GM12878 (cell line): ENCODE measurements around the gene PSMD11. TPM values are rescaled to one million over a fixed set of nuclear protein-coding genes. Genes with fewer than 3 reads are reported as not detected.
A peak's percentile ranks its signal among the peaks of the same experiment; 100 is the strongest.

ENCODE experiments used
- ATAC-seq: fragments of 200-7000 bp; cut with Tn5 transposase; 3 replicates; pipeline ENCODE4 v1.9.1; 2020; ENCODE audit warnings: mild to moderate bottlenecking, moderate library complexity
- BruUV-seq: library from RNA; stranded (reverse); fragments of 400-500 nt; replicated peaks from 2 replicates; lab custom pipeline; 2021; lab: Mats Ljungman, UMichigan
- CTCF ChIA-PET: fragments of 300-600 bp; sonication (Branson Sonifier 250); formaldehyde crosslinking; extraction: SDS; loops from one replicate; lab custom pipeline; 2021; ENCODE audit warnings: inconsistent platforms; lab: Yijun Ruan, JAX
- POLR2A ChIA-PET: fragments of 350-600 bp; formaldehyde crosslinking; extraction: SDS; loops from one replicate; lab custom pipeline; 2021; ENCODE audit warnings: inconsistent platforms; lab: Charles Lee
- RAD21 ChIA-PET: fragments of 300-600 bp; sonication (Branson Sonifier 250); formaldehyde crosslinking; loops from one replicate; lab custom pipeline; 2023; ENCODE audit warnings: antibody characterized with exemption; ENCODE audit not compliant: unreplicated experiment; lab: Charles Lee
- SMC1A ChIA-PET: fragments of 300-600 bp; sonication (Branson Sonifier 250); formaldehyde crosslinking; loops from one replicate; lab custom pipeline; 2023; ENCODE audit not compliant: unreplicated experiment, uncharacterized antibody; lab: Charles Lee
- DNase-seq: peaks from one replicate; pipeline ENCODE4 v3.0.0-alpha.2; 2011; ENCODE audit warnings: low read depth, low spot score
- FAIRE-seq: peaks from 3 replicates; lab custom pipeline; 2011; peaks lifted over from hg19 to GRCh38; lab: Jason Lieb, UNC
- H2AFZ ChIP-seq: 2 replicates; pipeline ENCODE4 v1.6.0; 2011; ENCODE audit warnings: low read depth, low read length, control low read depth; ENCODE audit not compliant: control insufficient read depth
- H3K27ac ChIP-seq: 2 replicates; pipeline ENCODE4 v1.5.1; 2011; ENCODE audit warnings: control low read depth; ENCODE audit not compliant: control insufficient read depth, insufficient read depth
- H3K27me3 ChIP-seq, 2 experiments: replicated peaks in 1 of 2; 2 replicates each; pipeline versions ENCODE4 v1.6.0 to v1.6.1; 2011; ENCODE audit warnings: low read length in 1 of 2; ENCODE audit not compliant: control insufficient read depth in 2 of 2, insufficient read depth in 2 of 2
- H3K36me3 ChIP-seq, 2 experiments: 2 replicates each; pipeline ENCODE4 v1.5.1; 2011; ENCODE audit warnings: low read length in 1 of 2; ENCODE audit not compliant: control insufficient read depth in 2 of 2, insufficient read depth in 2 of 2
- H3K4me1 ChIP-seq: 2 replicates; pipeline ENCODE4 v1.6.1; 2011; ENCODE audit warnings: mild to moderate bottlenecking, low read length, moderate library complexity, mixed read lengths; ENCODE audit not compliant: control insufficient read depth, insufficient read depth
- H3K4me2 ChIP-seq: 2 replicates; pipeline ENCODE4 v1.6.0; 2011; ENCODE audit warnings: control low read depth; ENCODE audit not compliant: control insufficient read depth, insufficient read depth
- H3K4me3 ChIP-seq: fragments of 200-600 bp; sonication (generic); 2 replicates; pipeline ENCODE4 v1.5.1; 2016
- H3K79me2 ChIP-seq: 2 replicates; pipeline ENCODE4 v1.6.0; 2011; ENCODE audit warnings: low read length; ENCODE audit not compliant: control insufficient read depth, insufficient read depth
- H3K9ac ChIP-seq: 2 replicates; pipeline ENCODE4 v1.8.0; 2011; ENCODE audit warnings: low read length, control low read depth, mixed read lengths; ENCODE audit not compliant: control insufficient read depth, insufficient read depth
- H3K9me3 ChIP-seq: replicated peaks from 3 replicates; pipeline ENCODE4 v1.5.1; 2011; ENCODE audit warnings: mild to moderate bottlenecking, low read length; ENCODE audit not compliant: control insufficient read depth, insufficient read depth
- H4K20me1 ChIP-seq: 2 replicates; pipeline ENCODE4 v1.6.0; 2011; ENCODE audit not compliant: control insufficient read depth, insufficient read depth
- DPF2 ChIP-seq: fragments of 450-650 bp; IDR thresholded peaks from 2 replicates; pipeline ENCODE4 v1.6.1; 2017; ENCODE audit warnings: mild to moderate bottlenecking
- FOXM1 ChIP-seq: IDR thresholded peaks from 2 replicates; pipeline ENCODE4 v1.6.1; 2012; ENCODE audit warnings: low read depth, mild to moderate bottlenecking, inconsistent platforms, low read length, moderate library complexity
- GATAD2B ChIP-seq: fragments of 450-650 bp; conservative IDR thresholded peaks from 2 replicates; pipeline ENCODE4 v1.6.1; 2017; ENCODE audit warnings: low read depth, mild to moderate bottlenecking, moderate library complexity
- HDAC6 ChIP-seq: fragments of 200-600 bp; sonication (generic); IDR thresholded peaks from one replicate; pipeline ENCODE4 v1.8.0; 2017; ENCODE audit warnings: antibody characterized with exemption; ENCODE audit not compliant: unreplicated experiment
- HDGF ChIP-seq: fragments of 450-650 bp; IDR thresholded peaks from 2 replicates; pipeline ENCODE4 v1.6.1; 2016; ENCODE audit warnings: antibody characterized with exemption
- IRF3 ChIP-seq: fragments of 450-650 bp; IDR thresholded peaks from 2 replicates; pipeline ENCODE4 v1.6.1; 2014; ENCODE audit warnings: mild to moderate bottlenecking
- IRF5 ChIP-seq: fragments of 450-650 bp; IDR thresholded peaks from 2 replicates; pipeline ENCODE4 v1.6.1; 2017; ENCODE audit warnings: borderline replicate concordance
- MEF2B ChIP-seq: fragments of 450-650 bp; IDR thresholded peaks from 2 replicates; pipeline ENCODE4 v1.6.1; 2018; ENCODE audit warnings: mild to moderate bottlenecking, moderate library complexity; ENCODE audit not compliant: partially characterized antibody, poor library complexity, severe bottlenecking
- MYC ChIP-seq: IDR thresholded peaks from 2 replicates; pipeline ENCODE4 v1.6.1; 2011; ENCODE audit warnings: mild to moderate bottlenecking, low read length, moderate library complexity, inconsistent platforms; ENCODE audit not compliant: insufficient read depth, insufficient replicate concordance, insufficient read length, severe bottlenecking
- NBN ChIP-seq: fragments of 450-650 bp; IDR thresholded peaks from 2 replicates; pipeline ENCODE4 v1.6.1; 2016
- RAD51 ChIP-seq: fragments of 450-650 bp; IDR thresholded peaks from 2 replicates; pipeline ENCODE4 v1.6.1; 2016; ENCODE audit warnings: moderate library complexity, mild to moderate bottlenecking, inconsistent platforms
- RB1 ChIP-seq: fragments of 450-650 bp; formaldehyde crosslinking; IDR thresholded peaks from 2 replicates; pipeline ENCODE4 v1.6.1; 2017; ENCODE audit warnings: mild to moderate bottlenecking, borderline replicate concordance
- RFX5 ChIP-seq: IDR thresholded peaks from 2 replicates; pipeline ENCODE4 v1.6.1; 2011; ENCODE audit warnings: low read depth, low read length, improper control_type of control experiment
- SMAD1 ChIP-seq: fragments of 450-650 bp; IDR thresholded peaks from 2 replicates; pipeline ENCODE4 v1.6.1; 2018; ENCODE audit warnings: mild to moderate bottlenecking, low read depth; ENCODE audit not compliant: partially characterized antibody
- SPI1 ChIP-seq: IDR thresholded peaks from 2 replicates; pipeline ENCODE4 v1.6.1; 2011; ENCODE audit warnings: low read depth, mild to moderate bottlenecking, low read length, moderate library complexity, borderline replicate concordance; ENCODE audit not compliant: insufficient read depth
- SREBF1 ChIP-seq: IDR thresholded peaks from 2 replicates; pipeline ENCODE4 v1.6.1; 2012; ENCODE audit warnings: mild to moderate bottlenecking, low read length
- USF1 ChIP-seq: IDR thresholded peaks from 2 replicates; pipeline ENCODE4 v1.6.1; 2011; ENCODE audit warnings: borderline replicate concordance, low read depth, mild to moderate bottlenecking, moderate library complexity, mixed read lengths, low read length; ENCODE audit not compliant: insufficient read depth; ENCODE audit errors: extremely low read length
- ZNF592 ChIP-seq: fragments of 450-650 bp; IDR thresholded peaks from 2 replicates; pipeline ENCODE4 v1.6.1; 2017; ENCODE audit warnings: mild to moderate bottlenecking, moderate library complexity
- WGBS: methylation state at CpG from one replicate; pipeline ENCODE4 v1.1.6; 2016; ENCODE audit warnings: low lambda C conversion rate; ENCODE audit not compliant: insufficient replicate concordance, insufficient coverage; ENCODE audit errors: missing lambda C conversion rate; 5-methylcytosine and 5-hydroxymethylcytosine counted together
- in situ Hi-C: fragments of 300-500 bp; cut with MboI; formaldehyde crosslinking; loops from 9 replicates; pipeline ENCODE4 v1.14.3; 2018; ENCODE audit warnings: mixed read lengths
- intact Hi-C: fragments of 100-400 bp; cut with micrococcal nuclease; formaldehyde crosslinking; loops from one replicate; pipeline ENCODE4 v1.14.2; 2022; ENCODE audit not compliant: unreplicated experiment
- polyA plus RNA-seq, 11 experiments: library from polyadenylated mRNA; depleted of rRNA in 4 of 11; unstranded in 6 of 11; stranded (reverse) in 5 of 11; fragments of >200 nt; fragmentation: Nextera tagmentation in 4 of 11; fragmentation: Illumina TruSeq in 1 of 11; extraction: Ambion mirVana in 4 of 11; extraction: Trizol in 1 of 11; gene quantifications; 1 replicate in 1 of 11; 2 replicates in 10 of 11; pipeline versions ENCODE4 v1.2.1 to v1.2.3, GENCODE V29; 2011 to 2016; ENCODE audit warnings: inconsistent platforms in 2 of 11, missing spikeins in 2 of 11, low read depth in 1 of 11
- total RNA-seq, 4 experiments: library from RNA; depleted of rRNA in 3 of 4; stranded (reverse); fragments of >200 nt in 3 of 4; fragmentation: Illumina TruSeq in 1 of 4; extraction: Trizol in 1 of 4; gene quantifications; 2 replicates each; pipeline versions ENCODE4 v1.2.1 to v1.2.3, GENCODE V29; 2013 to 2021

The PSMD11 gene
- total and polyA plus RNA-seq, 10 of the 15 experiments (the other 5 are each of a cell fraction or from before 2014, with no cell fraction given), result 84.1 to 319 (median 120) TPM

- FAIRE-seq, result peak; percentile 27
- POLR2A ChIA-PET, result interaction anchor here (0.7 kb wide), 1 partner anchor 197 kb away, joined by 3 read pairs; no protein-coding TSS in a partner anchor
- in situ Hi-C loops, result loop anchor here (25.0 kb wide), 1 partner anchor 462 kb away; no protein-coding TSS in a partner anchor
- no peak for TF ChIP-seq GATAD2B
- no peak for TF ChIP-seq DPF2
- no peak for TF ChIP-seq SREBF1
- no peak for TF ChIP-seq IRF3
- no peak for TF ChIP-seq RB1
- TF ChIP-seq IRF5, result no peak
- no peak for TF ChIP-seq RFX5
- TF ChIP-seq FOXM1, result no peak
- no peak for TF ChIP-seq HDAC6
- TF ChIP-seq ZNF592, result no peak
- no peak for TF ChIP-seq NBN
- no peak for TF ChIP-seq RAD51
- no peak for TF ChIP-seq HDGF
- TF ChIP-seq MYC, result no peak
- TF ChIP-seq MEF2B, result no peak
- TF ChIP-seq SMAD1, result no peak
- TF ChIP-seq SPI1, result no peak
- no peak for TF ChIP-seq USF1
Observed at GRCh38 chr17:32449963-32450362, 5.7 kb downstream of the PSMD11 start.

More at GRCh38 chr17:32449963-32450362, 5.7 kb downstream of the PSMD11 start:
- WGBS, result 99% methylated on average over 5 of the region's 5 CpGs
- intact Hi-C loops, result no loop called here
- H3K27me3 ChIP-seq, result no peaks in the 10 kb centered on the region
- no peaks in the 10 kb centered on the region; the same call in none of the 2 replicates for H3K4me1 ChIP-seq
- DNase-seq, result no peak
- ChIA-PET RAD21 (no interaction called here), CTCF (interaction anchor here (0.6 to 6.3 kb wide), 2 partner anchors 14 to 321 kb away, joined by 3 to 102 read pairs; no protein-coding TSS in a partner anchor), SMC1A (no interaction called here)
- H3K79me2 ChIP-seq, result peaks cover 41% of the 10 kb centered on the region
- H3K4me2 ChIP-seq, result no peak overlapping the region
- BruUV-seq, result no TSS peak
- H3K9me3 ChIP-seq, result no peaks in the 10 kb centered on the region
- no peaks in the 10 kb centered on the region; the same call in 1 of the 2 replicates for H4K20me1 ChIP-seq
- no peak overlapping the region for H3K4me3 ChIP-seq
- H3K36me3 ChIP-seq, result peaks cover 7 to 18% of the 10 kb centered on the region in 2 experiments
- no peak overlapping the region for H3K9ac ChIP-seq
- H2AFZ ChIP-seq, result no peak overlapping the region
- ATAC-seq, result no peak
- H3K27ac ChIP-seq, result no peak overlapping the region
